Measurements from ENCODE around the gene USP27X. TPM values are rescaled to one million over a fixed set of nuclear protein-coding genes. Genes with fewer than 3 reads are reported as not detected.
A peak's percentile ranks its signal among the peaks of the same experiment; 100 is the strongest.

Gene USP27X
- total RNA-seq, 1 experiment from 2014 or later = 2.5 TPM

DNA sequence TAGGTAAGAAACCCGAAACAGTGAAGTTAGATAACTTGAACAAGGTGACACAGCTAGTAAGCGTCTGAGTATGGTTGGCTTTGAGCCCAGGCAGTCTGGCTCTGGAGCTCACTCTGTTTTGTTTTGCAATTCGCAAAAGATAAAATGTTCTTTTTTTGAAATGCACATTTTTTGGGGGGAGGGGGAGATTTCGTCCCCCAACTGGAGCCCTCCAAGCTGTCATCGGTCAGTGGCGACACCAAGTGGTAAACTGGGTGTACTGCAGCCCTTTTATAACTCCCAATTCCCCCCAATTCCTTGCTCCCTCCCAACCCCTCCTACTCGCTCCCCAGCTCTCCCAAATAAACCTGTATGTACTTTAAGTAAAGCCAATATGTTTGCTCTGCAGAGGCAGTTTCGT is 40.3 kb downstream of the USP27X start:
- H3K36me3 ChIP-seq (replicated peaks; ENCODE audit: control insufficient read depth, insufficient read depth, low read length) = no peaks in the 10 kb centered on the region
- H3K4me3 ChIP-seq (ENCODE audit: insufficient read depth, low read depth, low read length) = no peak overlapping the region
- DNase-seq = peak; percentile 54
- peaks cover 9% of the 10 kb centered on the region for H3K27me3 ChIP-seq (ENCODE audit: control insufficient read depth, insufficient read depth, low read length)

DNA sequence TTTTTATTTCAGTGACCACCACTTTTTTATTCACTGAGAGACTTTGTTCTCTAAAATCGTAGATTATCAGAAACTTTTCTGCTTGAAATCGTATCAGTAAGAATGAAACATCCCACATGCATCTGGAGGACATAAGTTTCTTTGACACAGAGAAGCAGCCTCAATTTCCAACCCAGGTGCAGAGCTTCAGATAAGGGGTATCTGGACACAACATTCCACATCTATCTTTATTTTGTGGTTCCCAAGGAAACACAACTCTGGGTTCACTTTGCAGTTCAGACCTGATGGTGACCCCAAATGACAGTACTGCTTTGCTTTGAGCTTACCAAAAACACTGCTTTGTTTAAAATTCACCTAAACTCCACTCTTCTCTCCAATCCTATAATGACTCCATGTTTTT is 41.8 kb downstream of the USP27X start:
- Histone ChIP-seq H3K36me3 (replicated peaks; ENCODE audit: control insufficient read depth, insufficient read depth, low read length) (no peaks in the 10 kb centered on the region), H3K27me3 (ENCODE audit: control insufficient read depth, insufficient read depth, low read length) (peaks cover 9% of the 10 kb centered on the region), H3K4me3 (ENCODE audit: insufficient read depth, low read depth, low read length) (no peak overlapping the region)
- no peak for DNase-seq

DNA sequence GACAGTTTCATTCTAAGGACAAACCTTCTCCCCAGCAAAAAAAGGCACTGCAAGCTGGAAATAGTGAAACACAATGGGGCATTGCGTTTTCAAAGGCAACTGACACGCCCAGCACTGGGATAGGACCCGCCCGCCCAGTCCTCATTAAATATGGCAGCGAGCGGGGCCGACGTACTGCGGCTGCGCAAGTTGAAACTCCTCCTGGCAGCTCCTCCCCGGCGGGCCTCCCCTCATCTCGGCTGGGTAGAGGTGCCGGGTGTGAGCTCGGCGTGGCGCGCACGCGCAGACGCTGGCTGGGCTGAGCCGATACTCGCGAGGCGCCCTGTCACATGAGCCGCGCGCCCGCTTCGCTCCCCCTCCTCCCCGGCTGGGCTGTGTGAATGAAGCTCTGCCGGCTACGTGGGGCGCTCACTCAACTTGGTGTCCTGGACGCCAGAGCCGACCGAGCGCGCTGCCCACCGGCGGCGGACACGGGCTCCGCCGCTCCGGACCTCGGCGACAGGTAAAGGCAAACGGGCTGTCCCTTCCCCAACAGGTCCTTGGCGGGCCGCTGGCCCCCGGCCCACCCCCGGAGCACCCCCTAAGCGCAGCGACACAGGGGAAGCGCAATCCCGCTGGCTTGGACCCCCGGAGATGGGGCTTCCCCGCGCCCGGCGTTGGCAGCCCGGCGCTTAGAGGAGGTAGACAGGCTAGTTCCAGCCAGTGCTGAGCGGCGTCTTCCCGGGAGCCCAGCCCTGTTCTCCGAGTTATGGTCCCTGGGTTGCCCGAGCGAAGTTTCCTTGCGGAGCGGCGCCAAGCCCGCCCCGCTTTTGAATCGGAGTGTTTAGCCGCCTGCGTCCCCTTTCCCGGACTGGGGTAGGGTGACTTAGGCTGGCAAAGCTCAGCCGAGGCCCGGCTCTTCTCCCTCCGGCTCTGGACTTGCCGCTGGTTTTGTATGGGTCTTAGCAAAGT is 43.3 kb downstream of the USP27X start, which contains the start of gene CLCN5:
CLCN5 (plus strand) TSS at position 306 of the 951 bp plus-strand sequence. CDS start 2,703 bp downstream, outside the sequence.
- peaks cover 9% of the 10 kb centered on the region for H3K27me3 ChIP-seq (ENCODE audit: control insufficient read depth, insufficient read depth, low read length)
- peak; percentile 92 for DNase-seq
- H3K4me3 ChIP-seq (ENCODE audit: insufficient read depth, low read depth, low read length) = peak within 1 kb of the TSS; percentile 68

DNA sequence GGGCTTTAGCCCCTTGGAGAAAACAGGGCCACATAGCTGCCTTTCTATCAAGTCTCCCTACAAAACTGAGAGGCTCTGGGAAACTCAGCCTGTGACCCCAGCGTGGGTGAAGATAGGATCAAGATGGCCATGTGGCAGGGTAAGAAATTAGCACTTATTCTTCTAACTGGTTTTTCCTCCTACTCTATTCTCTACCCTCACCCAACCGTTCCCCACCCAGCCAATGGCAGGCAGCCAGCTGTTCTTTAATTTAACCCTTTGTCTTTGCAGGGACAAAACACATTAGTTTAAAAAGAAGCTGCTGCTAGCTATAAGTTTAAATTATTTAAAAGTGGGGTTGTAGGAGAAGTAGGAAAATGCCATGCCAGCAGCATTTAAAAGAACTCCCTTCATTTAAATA is 45.9 kb downstream of the USP27X start:
- peaks cover 9% of the 10 kb centered on the region for H3K27me3 ChIP-seq (ENCODE audit: control insufficient read depth, insufficient read depth, low read length)
- DNase-seq = no peak
- no peaks in the 10 kb centered on the region for H3K36me3 ChIP-seq (replicated peaks; ENCODE audit: control insufficient read depth, insufficient read depth, low read length)
- no peak overlapping the region for H3K4me3 ChIP-seq (ENCODE audit: insufficient read depth, low read depth, low read length)

More for the DNA sequence above, 43.3 kb downstream of the USP27X start, which contains the start of gene CLCN5:
- no peaks in the 10 kb centered on the region for H3K36me3 ChIP-seq (replicated peaks; ENCODE audit: control insufficient read depth, insufficient read depth, low read length)

DNA sequence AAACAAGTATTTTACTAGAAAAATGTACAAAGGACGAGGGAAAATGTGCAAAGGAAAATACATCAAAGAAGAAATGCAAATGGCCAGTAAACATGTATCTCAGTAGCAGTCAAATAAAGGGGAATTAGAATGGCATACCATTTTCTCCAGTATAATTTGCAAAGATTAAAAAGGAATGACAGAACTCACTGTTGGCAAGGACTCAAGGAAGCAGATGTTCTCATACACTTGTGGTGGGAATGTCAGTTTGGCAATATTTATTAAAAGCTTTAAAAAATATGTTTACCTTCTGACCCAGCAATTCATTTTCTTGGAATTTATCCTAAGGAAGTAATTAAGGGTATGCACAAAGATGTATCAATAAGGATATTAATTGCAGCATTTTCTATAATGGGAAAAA is 50.8 kb downstream of the USP27X start:
- no peak for DNase-seq
- Histone ChIP-seq H3K27me3 (ENCODE audit: control insufficient read depth, insufficient read depth, low read length) (no peaks in the 10 kb centered on the region), H3K4me3 (ENCODE audit: insufficient read depth, low read depth, low read length) (no peak overlapping the region), H3K36me3 (replicated peaks; ENCODE audit: control insufficient read depth, insufficient read depth, low read length) (no peaks in the 10 kb centered on the region)

Other genes starting within 250 kb of the USP27X start
- gene PAGE1, start 183.5 kb upstream of the USP27X start, total RNA-seq (2014; rRNA removed; shearing (Covaris generic)) = not detected in 2 replicates
- not detected in 2 replicates for gene PAGE4, start 50.2 kb upstream of the USP27X start, total RNA-seq (2014; rRNA removed; shearing (Covaris generic))
- 7.3 and 9.3 TPM in 2 replicates for gene CLCN5, start 43.1 kb downstream of the USP27X start, total RNA-seq (2014; rRNA removed; shearing (Covaris generic))